GM10266 (cell line): ENCODE data around the gene ATP5PD.
"Not testable (repeated sequence)": the region's sequence is repeated elsewhere in the genome, so short reads cannot be mapped to it uniquely, and the experiment has no call there.

ENCODE experiments used
- DNase-seq: peaks from one replicate; pipeline ENCODE4 v3.0.0; 2012; ENCODE audit errors: extremely low spot score
- CTCF ChIP-seq: IDR thresholded peaks from 2 replicates; pipeline ENCODE4 v1.5.1; 2012; ENCODE audit warnings: mild to moderate bottlenecking, low read depth; ENCODE audit not compliant: control insufficient read depth, insufficient read depth; ENCODE audit errors: missing control alignments

ATP5PD gene

GRCh38 chr17:75033346-75034235 is 13.2 kb downstream of the ATP5PD start:
- no peak for TF ChIP-seq CTCF
- peak; percentile 65 for DNase-seq

- no peak for DNase-seq
- no peak for TF ChIP-seq CTCF
Measured at GRCh38 chr17:75032720-75033280, 14.0 kb downstream of the ATP5PD start.

GRCh38 chr17:75031972-75032719 is 14.6 kb downstream of the ATP5PD start:
- DNase-seq: peak; percentile 67
- no peak for TF ChIP-seq CTCF

GRCh38 chr17:75030161-75030560 is 16.6 kb downstream of the ATP5PD start:
- no peak for TF ChIP-seq CTCF
- DNase-seq: no peak

- DNase-seq: not testable (repeated sequence)
Measured at GRCh38 chr17:75026650-75027049, 20.1 kb downstream of the ATP5PD start.

- DNase-seq: not testable (repeated sequence)
Measured at GRCh38 chr17:75025398-75025734, 21.4 kb downstream of the ATP5PD start.

- DNase-seq: no peak
- TF ChIP-seq CTCF: no peak
Measured at GRCh38 chr17:75024686-75025397, 21.9 kb downstream of the ATP5PD start.
